HepG2 (cell line): ENCODE results near the gene NPBWR2. TPM values are rescaled to one million over a fixed set of nuclear protein-coding genes. Genes with fewer than 3 reads are reported as not detected.

Experiments
- ATAC-seq: fragments of 200-7000 bp; cut with Tn5 transposase; 3 replicates; pipeline ENCODE4 v1.9.1; 2020; ENCODE audit warnings: mild to moderate bottlenecking, moderate library complexity
- BruUV-seq: library from RNA; stranded (reverse); fragments of 400-500 nt; replicated peaks from 2 replicates; lab custom pipeline; 2021; lab: Mats Ljungman, UMichigan
- CTCF ChIA-PET: fragments of 300-600 bp; formaldehyde crosslinking; extraction: SDS; loops from one replicate; lab custom pipeline; 2021; ENCODE audit warnings: low total read pairs, inconsistent platforms, low intra/inter-chr PET ratio; lab: Yijun Ruan, JAX
- POLR2A ChIA-PET: fragments of 350-600 bp; sonication (Branson Sonifier 250); formaldehyde crosslinking; loops from one replicate; lab custom pipeline; 2020; ENCODE audit warnings: antibody characterized with exemption, inconsistent platforms; lab: Yijun Ruan, JAX
- DNase-seq: peaks from one replicate; pipeline ENCODE4 v3.0.0-alpha.2; 2015; ENCODE audit warnings: low spot score
- FAIRE-seq: peaks from 3 replicates; lab custom pipeline; 2011; peaks lifted over from hg19 to GRCh38; lab: Jason Lieb, UNC
- H2AFZ ChIP-seq: one replicate; pipeline ENCODE4 v1.6.1; 2011; ENCODE audit warnings: low read length, inconsistent platforms
- H3K27ac ChIP-seq: fragments of 300-600 bp; 3 replicates; pipeline ENCODE4 v1.8.0; 2011; ENCODE audit warnings: mixed run types, mild to moderate bottlenecking, mixed read lengths, low read length, inconsistent platforms; ENCODE audit not compliant: insufficient read depth; ENCODE audit errors: extremely low read length
- H3K27me3 ChIP-seq, 2 experiments: fragments of 200-600 bp in 1 of 2; 2 replicates in 1 of 2; 3 replicates in 1 of 2; pipeline versions ENCODE4 v1.6.0 to v1.8.0; 2011; ENCODE audit warnings: low read length in 2 of 2, mild to moderate bottlenecking in 2 of 2, moderate library complexity in 2 of 2, inconsistent platforms in 1 of 2; ENCODE audit not compliant: insufficient read depth in 2 of 2, control insufficient read depth in 1 of 2
- H3K36me3 ChIP-seq, 2 experiments: fragments of 200-600 bp in 1 of 2; replicated peaks in 1 of 2; 2 replicates in 1 of 2; 3 replicates in 1 of 2; pipeline versions ENCODE4 v1.5.1 to v1.8.0; 2011; ENCODE audit warnings: low read length in 2 of 2, inconsistent platforms in 1 of 2; ENCODE audit not compliant: insufficient read depth in 2 of 2, control insufficient read depth in 1 of 2
- H3K4me1 ChIP-seq: 2 replicates; pipeline ENCODE4 v1.5.1; 2012; ENCODE audit warnings: low read length, inconsistent platforms; ENCODE audit not compliant: insufficient read depth
- H3K4me2 ChIP-seq: 2 replicates; pipeline ENCODE4 v1.6.0; 2011; ENCODE audit warnings: low read depth, low read length, inconsistent platforms
- H3K4me3 ChIP-seq, 3 experiments: fragments of 200-600 bp in 1 of 3; sonication (generic), shearing (Covaris generic) in 1 of 3; replicated peaks in 1 of 3; 2 replicates each; pipeline ENCODE4 v1.5.1; 2011 to 2016; ENCODE audit warnings: low read length in 3 of 3, inconsistent platforms in 2 of 3, low read depth in 2 of 3, mild to moderate bottlenecking in 2 of 3, control low read depth in 1 of 3, mixed read lengths in 1 of 3; ENCODE audit not compliant: insufficient read depth in 1 of 3
- H3K79me2 ChIP-seq: one replicate; pipeline ENCODE4 v1.6.1; 2011; ENCODE audit warnings: low read length, inconsistent platforms; ENCODE audit not compliant: insufficient read depth
- H3K9ac ChIP-seq: 2 replicates; pipeline ENCODE4 v1.6.0; 2011; ENCODE audit warnings: mild to moderate bottlenecking, low read depth, low read length, inconsistent platforms; ENCODE audit not compliant: insufficient read depth
- H3K9me3 ChIP-seq: 2 replicates; pipeline ENCODE4 v1.5.1; 2012; ENCODE audit warnings: mild to moderate bottlenecking, low read length
- H4K20me1 ChIP-seq: 2 replicates; pipeline ENCODE4 v1.6.0; 2011; ENCODE audit warnings: inconsistent platforms, mild to moderate bottlenecking, low read length, moderate library complexity; ENCODE audit not compliant: insufficient read depth
- MED13 ChIP-seq: sonication (generic); formaldehyde crosslinking; IDR thresholded peaks from 2 replicates; pipeline ENCODE4 v1.5.0; 2020; ENCODE audit warnings: missing genetic modification reagents
- NBN ChIP-seq: fragments of 450-650 bp; conservative IDR thresholded peaks from 2 replicates; pipeline ENCODE4 v1.6.1; 2017
- NKX3-1 ChIP-seq: sonication (generic); formaldehyde crosslinking; IDR thresholded peaks from 2 replicates; pipeline ENCODE4 v1.5.0; 2020; ENCODE audit warnings: missing genetic modification reagents
- SP140L ChIP-seq: sonication (generic); formaldehyde crosslinking; IDR thresholded peaks from 2 replicates; pipeline ENCODE4 v1.4.0; 2020; ENCODE audit warnings: missing genetic modification reagents, borderline replicate concordance
- TERF1 ChIP-seq: sonication (generic); formaldehyde crosslinking; IDR thresholded peaks from 2 replicates; pipeline ENCODE4 v1.8.0; 2022; ENCODE audit warnings: mild to moderate bottlenecking, missing genetic modification reagents, moderate library complexity
- THAP8 ChIP-seq: sonication (generic); formaldehyde crosslinking; IDR thresholded peaks from 2 replicates; pipeline ENCODE4 v1.5.1; 2020; ENCODE audit warnings: missing genetic modification reagents, mild to moderate bottlenecking, borderline replicate concordance
- ZFP82 ChIP-seq: sonication (generic); formaldehyde crosslinking; IDR thresholded peaks from 2 replicates; pipeline ENCODE4 v1.5.1; 2020; ENCODE audit warnings: mild to moderate bottlenecking, missing genetic modification reagents, borderline replicate concordance
- ZNF367 ChIP-seq: sonication (generic); formaldehyde crosslinking; IDR thresholded peaks from 2 replicates; pipeline ENCODE4 v1.4.0; 2020; ENCODE audit warnings: missing genetic modification reagents, borderline replicate concordance
- ZNF644 ChIP-seq: IDR thresholded peaks from 2 replicates; pipeline ENCODE4 v1.6.1; 2016; ENCODE audit warnings: low read depth
- ZNF703 ChIP-seq: sonication (generic); formaldehyde crosslinking; IDR thresholded peaks from 2 replicates; pipeline ENCODE4 v1.5.1; 2020; ENCODE audit warnings: missing genetic modification reagents, mild to moderate bottlenecking, moderate library complexity, borderline replicate concordance
- WGBS: methylation state at CpG from one replicate; pipeline ENCODE4 v1.1.6; 2017; ENCODE audit warnings: low lambda C conversion rate; 5-methylcytosine and 5-hydroxymethylcytosine counted together
- in situ Hi-C: cut with HindIII; loops from 2 replicates; pipeline ENCODE4 v1.10.0; 2017; ENCODE audit warnings: low pct_unique_long_range_greater_than_20kb; ENCODE audit not compliant: extremely low pct_ligation_motif_present
- intact Hi-C: fragments of 100-400 bp; cut with micrococcal nuclease; formaldehyde crosslinking; loops from one replicate; pipeline ENCODE4 v1.10.0; 2022; ENCODE audit not compliant: unreplicated experiment
- polyA plus RNA-seq, 8 experiments: library from polyadenylated mRNA; depleted of rRNA in 3 of 8; stranded (reverse) in 7 of 8; unstranded in 1 of 8; fragments of >200 nt; fragmentation: Illumina TruSeq in 4 of 8; extraction: Trizol in 4 of 8; gene quantifications; 2 replicates each; pipeline versions ENCODE4 v1.2.1 to v1.2.3, GENCODE V29; 2011 to 2016; ENCODE audit warnings: low read depth in 4 of 8, missing spikeins in 1 of 8, mixed read lengths in 1 of 8; ENCODE audit not compliant: insufficient read depth in 1 of 8
- total RNA-seq, 5 experiments: library from RNA; depleted of rRNA; stranded (reverse); fragments of >200 nt; fragmentation: Illumina TruSeq; extraction: Trizol; gene quantifications; 2 replicates each; pipeline ENCODE4 v1.2.3, GENCODE V29; 2016; ENCODE audit warnings: low read depth in 1 of 5
- TF ChIP-seq, protein P1 (sequence below), 2 experiments: sonication (generic) in 1 of 2; formaldehyde crosslinking in 1 of 2; IDR thresholded peaks; 2 replicates each; pipeline versions ENCODE4 v1.4.0 to v1.6.1; 2016 to 2020; ENCODE audit warnings: borderline replicate concordance in 1 of 2, low read depth in 1 of 2, mild to moderate bottlenecking in 1 of 2, missing genetic modification reagents in 1 of 2
- TF ChIP-seq, protein P2 (sequence below): sonication (generic); formaldehyde crosslinking; IDR thresholded peaks from 2 replicates; pipeline ENCODE4 v1.8.0; 2022; ENCODE audit warnings: low read depth, missing genetic modification reagents

Gene NPBWR2
- total and polyA plus RNA-seq, 2 of the 13 experiments (the other 11 are each of a cell fraction or from before 2014, with no cell fraction given): not detected

DNA sequence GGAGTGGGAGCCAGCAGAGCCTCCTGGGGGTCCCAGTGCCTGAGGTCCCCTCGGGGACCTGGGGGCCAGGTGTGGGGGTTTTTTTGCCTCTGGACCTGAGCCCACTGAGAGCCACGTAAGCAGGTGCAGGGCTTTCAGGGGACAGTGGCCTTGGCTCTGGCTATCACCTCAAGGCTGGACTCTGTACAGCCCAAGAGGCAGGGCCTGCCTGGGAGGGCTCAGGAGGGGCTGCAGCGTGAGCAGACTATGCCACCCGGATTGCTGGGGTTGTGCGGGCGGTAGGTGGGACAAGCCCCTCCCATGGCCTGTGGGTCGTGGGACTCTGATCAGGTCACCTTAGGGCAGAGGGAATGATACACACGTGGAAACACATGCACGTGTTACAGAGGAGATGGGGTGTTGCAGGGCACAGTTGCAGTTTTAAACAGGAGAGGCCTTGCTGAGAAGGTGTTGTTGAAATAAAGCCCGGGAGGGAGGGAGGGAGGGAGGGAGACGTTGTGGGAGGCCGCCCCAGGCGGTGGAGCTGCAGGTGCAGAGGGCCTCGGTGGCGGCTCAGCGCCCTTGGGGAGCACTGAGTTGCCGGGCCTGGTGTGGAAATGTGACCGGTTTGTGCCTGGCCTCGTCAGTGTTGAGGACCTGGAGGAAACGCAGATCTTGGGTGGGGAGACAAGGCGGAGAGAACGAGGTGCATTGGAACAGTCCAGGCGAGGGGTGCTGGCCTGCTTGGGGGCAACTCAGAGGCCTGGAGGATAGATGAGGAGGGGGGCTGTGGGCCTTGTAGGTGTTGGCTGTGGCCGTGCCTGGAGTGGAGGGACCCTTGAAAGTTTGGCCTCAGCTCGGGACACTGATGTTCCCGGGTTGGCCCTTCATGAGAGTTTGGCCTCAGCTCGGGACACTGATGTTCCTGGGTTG lies 42.0 kb downstream of the NPBWR2 start (continued):
- TF ChIP-seq ZNF367 (CRISPR knock-in tag): no peak

GRCh38 chr20:64064145-64064698 lies 43.1 kb downstream of the NPBWR2 start:
- Histone ChIP-seq H4K20me1 (peaks cover 4% of the 10 kb centered on the region; the same call in 1 of the 2 replicates), H3K9ac (peak overlapping the region; percentile 82), H3K4me3 (peak overlapping the region; percentile 82 to 98 (median 90)), H3K4me2 (peak overlapping the region; percentile 95), H3K9me3 (no peaks in the 10 kb centered on the region), H2AFZ (no peak overlapping the region), H3K4me1 (peaks cover 56% of the 10 kb centered on the region), H3K36me3 (no peaks in the 10 kb centered on the region), H3K27ac (peak overlapping the region; percentile 78), H3K27me3 (peaks cover 3 to 11% of the 10 kb centered on the region in 2 experiments; a peak in 2 of 5 replicates), H3K79me2 (no peaks in the 10 kb centered on the region)
- peak; percentile 24 for ATAC-seq
- no TSS peak for BruUV-seq
- intact Hi-C loops (loop anchor here (2.0 kb wide), 1 partner anchor 17 kb away; the partner anchor contains the start of gene OPRL1), in situ Hi-C loops (no loop called here)
- no peak for DNase-seq
- ChIA-PET POLR2A (interaction anchor here (1.2 to 3.7 kb wide), 8 partner anchors 8 to 406 kb away, joined by 4 to 34 read pairs (median 6); partner anchors contain the start of genes C20orf204, OPRL1, RGS19 and RTEL1), CTCF (no interaction called here)
- FAIRE-seq: peak; percentile 28
- 0% methylated on average over 11 of the region's 12 CpGs for WGBS
- TF ChIP-seq ZNF703 (CRISPR knock-in tag) (0 out of 2 replicates have a peak, but pooled peaks have one; percentile 22), MED13 (CRISPR knock-in tag) (0 out of 2 replicates have a peak, but pooled peaks have one; percentile 2), NBN (no peak), NKX3-1 (CRISPR knock-in tag) (no peak), ZFP82 (CRISPR knock-in tag) (0 out of 2 replicates have a peak, but pooled peaks have one; percentile 73), THAP8 (CRISPR knock-in tag) (no peak), ZNF644 (CRISPR knock-in tag) (no peak), TERF1 (no peak), SP140L (CRISPR knock-in tag) (no peak)
- TF ChIP-seq, protein P1, sequence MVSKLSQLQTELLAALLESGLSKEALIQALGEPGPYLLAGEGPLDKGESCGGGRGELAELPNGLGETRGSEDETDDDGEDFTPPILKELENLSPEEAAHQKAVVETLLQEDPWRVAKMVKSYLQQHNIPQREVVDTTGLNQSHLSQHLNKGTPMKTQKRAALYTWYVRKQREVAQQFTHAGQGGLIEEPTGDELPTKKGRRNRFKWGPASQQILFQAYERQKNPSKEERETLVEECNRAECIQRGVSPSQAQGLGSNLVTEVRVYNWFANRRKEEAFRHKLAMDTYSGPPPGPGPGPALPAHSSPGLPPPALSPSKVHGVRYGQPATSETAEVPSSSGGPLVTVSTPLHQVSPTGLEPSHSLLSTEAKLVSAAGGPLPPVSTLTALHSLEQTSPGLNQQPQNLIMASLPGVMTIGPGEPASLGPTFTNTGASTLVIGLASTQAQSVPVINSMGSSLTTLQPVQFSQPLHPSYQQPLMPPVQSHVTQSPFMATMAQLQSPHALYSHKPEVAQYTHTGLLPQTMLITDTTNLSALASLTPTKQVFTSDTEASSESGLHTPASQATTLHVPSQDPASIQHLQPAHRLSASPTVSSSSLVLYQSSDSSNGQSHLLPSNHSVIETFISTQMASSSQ (IDR thresholded peaks at IDR 0.05; ENCODE audit: low read depth): no peak
- TF ChIP-seq, protein P1 (CRISPR knock-in tag; IDR thresholded peaks at IDR 0.05; ENCODE audit: borderline replicate concordance): peak; percentile 66
- TF ChIP-seq, protein P2, sequence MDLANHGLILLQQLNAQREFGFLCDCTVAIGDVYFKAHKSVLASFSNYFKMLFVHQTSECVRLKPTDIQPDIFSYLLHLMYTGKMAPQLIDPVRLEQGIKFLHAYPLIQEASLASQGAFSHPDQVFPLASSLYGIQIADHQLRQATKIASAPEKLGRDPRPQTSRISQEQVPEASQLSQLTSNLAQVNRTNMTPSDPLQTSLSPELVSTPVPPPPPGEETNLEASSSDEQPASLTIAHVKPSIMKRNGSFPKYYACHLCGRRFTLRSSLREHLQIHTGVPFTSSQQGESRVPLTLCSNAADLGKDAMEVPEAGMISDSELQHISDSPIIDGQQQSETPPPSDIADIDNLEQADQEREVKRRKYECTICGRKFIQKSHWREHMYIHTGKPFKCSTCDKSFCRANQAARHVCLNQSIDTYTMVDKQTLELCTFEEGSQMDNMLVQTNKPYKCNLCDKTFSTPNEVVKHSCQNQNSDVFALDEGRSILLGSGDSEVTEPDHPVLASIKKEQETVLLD (CRISPR knock-in tag): no peak
